A549 treated with AZD9567 at 1 μM for 4 hours (cell line): Measurements from ENCODE around the gene SLCO3A1. TPM values are rescaled to one million over a fixed set of nuclear protein-coding genes. Genes with fewer than 3 reads are reported as not detected.

Source experiments
- total RNA-seq: library from RNA; stranded (reverse); fragments of 200-300 nt; extraction: Qiagen RNA extraction; gene quantifications from 5 replicates; pipeline ENCODE4 v1.2.3, GENCODE V29; 2022; ENCODE audit not compliant: insufficient read depth

SLCO3A1 gene
- 20.5 to 26.9 TPM (median 22.3 TPM) in 5 replicates for total RNA-seq

DNA sequence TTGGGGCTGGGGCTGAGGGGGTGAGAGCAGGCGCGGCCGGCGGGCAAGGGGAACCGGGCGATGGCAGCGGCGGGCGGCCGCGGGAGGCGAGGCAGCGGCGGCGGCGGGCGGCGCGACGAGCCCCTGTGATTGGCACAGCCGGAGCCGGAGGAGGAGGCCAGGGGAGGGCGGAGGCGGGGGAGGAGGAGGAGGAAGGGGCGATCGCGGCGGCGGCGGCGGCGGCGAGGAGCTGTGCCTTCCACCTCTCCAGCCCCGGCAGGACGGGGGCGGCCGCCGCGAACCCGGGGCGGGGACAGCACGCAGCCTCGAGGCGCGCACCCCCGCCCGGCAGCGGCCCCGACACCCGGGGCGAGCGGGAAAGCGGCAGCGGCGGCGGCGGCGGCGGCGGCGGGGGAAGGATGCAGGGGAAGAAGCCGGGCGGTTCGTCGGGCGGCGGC lies at the start of gene SLCO3A1:
SLCO3A1 (plus strand) TSS at position 198 of the 437 bp plus-strand sequence.

